HepG2 (cell line): ENCODE results near the gene SOCS1. TPM values are rescaled to one million over a fixed set of nuclear protein-coding genes. Genes with fewer than 3 reads are reported as not detected.

Source experiments
- ATAC-seq: fragments of 200-7000 bp; cut with Tn5 transposase; 3 replicates; pipeline ENCODE4 v1.9.1; 2020; ENCODE audit warnings: mild to moderate bottlenecking, moderate library complexity
- BruUV-seq: library from RNA; stranded (reverse); fragments of 400-500 nt; replicated peaks from 2 replicates; lab custom pipeline; 2021; lab: Mats Ljungman, UMichigan
- CTCF ChIA-PET: fragments of 300-600 bp; formaldehyde crosslinking; extraction: SDS; loops from one replicate; lab custom pipeline; 2021; ENCODE audit warnings: low total read pairs, inconsistent platforms, low intra/inter-chr PET ratio; lab: Yijun Ruan, JAX
- POLR2A ChIA-PET: fragments of 350-600 bp; sonication (Branson Sonifier 250); formaldehyde crosslinking; loops from one replicate; lab custom pipeline; 2020; ENCODE audit warnings: antibody characterized with exemption, inconsistent platforms; lab: Yijun Ruan, JAX
- DNase-seq: peaks from one replicate; pipeline ENCODE4 v3.0.0-alpha.2; 2015; ENCODE audit warnings: low spot score
- FAIRE-seq: peaks from 3 replicates; lab custom pipeline; 2011; peaks lifted over from hg19 to GRCh38; lab: Jason Lieb, UNC
- H2AFZ ChIP-seq: one replicate; pipeline ENCODE4 v1.6.1; 2011; ENCODE audit warnings: low read length, inconsistent platforms
- H3K27ac ChIP-seq: fragments of 300-600 bp; 3 replicates; pipeline ENCODE4 v1.8.0; 2011; ENCODE audit warnings: mixed run types, mild to moderate bottlenecking, mixed read lengths, low read length, inconsistent platforms; ENCODE audit not compliant: insufficient read depth; ENCODE audit errors: extremely low read length
- H3K27me3 ChIP-seq, 2 experiments: fragments of 200-600 bp in 1 of 2; 2 replicates in 1 of 2; 3 replicates in 1 of 2; pipeline versions ENCODE4 v1.6.0 to v1.8.0; 2011; ENCODE audit warnings: low read length in 2 of 2, mild to moderate bottlenecking in 2 of 2, moderate library complexity in 2 of 2, inconsistent platforms in 1 of 2; ENCODE audit not compliant: insufficient read depth in 2 of 2, control insufficient read depth in 1 of 2
- H3K36me3 ChIP-seq, 2 experiments: fragments of 200-600 bp in 1 of 2; replicated peaks in 1 of 2; 2 replicates in 1 of 2; 3 replicates in 1 of 2; pipeline versions ENCODE4 v1.5.1 to v1.8.0; 2011; ENCODE audit warnings: low read length in 2 of 2, inconsistent platforms in 1 of 2; ENCODE audit not compliant: insufficient read depth in 2 of 2, control insufficient read depth in 1 of 2
- H3K4me1 ChIP-seq: 2 replicates; pipeline ENCODE4 v1.5.1; 2012; ENCODE audit warnings: low read length, inconsistent platforms; ENCODE audit not compliant: insufficient read depth
- H3K4me2 ChIP-seq: 2 replicates; pipeline ENCODE4 v1.6.0; 2011; ENCODE audit warnings: low read depth, low read length, inconsistent platforms
- H3K4me3 ChIP-seq, 3 experiments: fragments of 200-600 bp in 1 of 3; sonication (generic), shearing (Covaris generic) in 1 of 3; replicated peaks in 1 of 3; 2 replicates each; pipeline ENCODE4 v1.5.1; 2011 to 2016; ENCODE audit warnings: low read length in 3 of 3, inconsistent platforms in 2 of 3, low read depth in 2 of 3, mild to moderate bottlenecking in 2 of 3, control low read depth in 1 of 3, mixed read lengths in 1 of 3; ENCODE audit not compliant: insufficient read depth in 1 of 3
- H3K79me2 ChIP-seq: one replicate; pipeline ENCODE4 v1.6.1; 2011; ENCODE audit warnings: low read length, inconsistent platforms; ENCODE audit not compliant: insufficient read depth
- H3K9ac ChIP-seq: 2 replicates; pipeline ENCODE4 v1.6.0; 2011; ENCODE audit warnings: mild to moderate bottlenecking, low read depth, low read length, inconsistent platforms; ENCODE audit not compliant: insufficient read depth
- H3K9me3 ChIP-seq: 2 replicates; pipeline ENCODE4 v1.5.1; 2012; ENCODE audit warnings: mild to moderate bottlenecking, low read length
- H4K20me1 ChIP-seq: 2 replicates; pipeline ENCODE4 v1.6.0; 2011; ENCODE audit warnings: inconsistent platforms, mild to moderate bottlenecking, low read length, moderate library complexity; ENCODE audit not compliant: insufficient read depth
- KDM3A ChIP-seq: IDR thresholded peaks from 2 replicates; pipeline ENCODE4 v1.6.1; 2018; ENCODE audit warnings: low read depth, missing compliant biosample characterization
- NAIF1 ChIP-seq: sonication (generic); formaldehyde crosslinking; IDR thresholded peaks from 2 replicates; pipeline ENCODE4 v1.5.0; 2020; ENCODE audit warnings: mild to moderate bottlenecking, missing genetic modification reagents, borderline replicate concordance
- PHF20 ChIP-seq: sonication (generic); formaldehyde crosslinking; IDR thresholded peaks from 2 replicates; pipeline ENCODE4 v1.5.0; 2020; ENCODE audit warnings: mild to moderate bottlenecking, missing genetic modification reagents
- RCOR2 ChIP-seq: IDR thresholded peaks from 2 replicates; pipeline ENCODE4 v1.6.1; 2016; ENCODE audit warnings: missing biosample characterization, missing genetic modification reagents
- ZNF121 ChIP-seq: sonication (generic); formaldehyde crosslinking; IDR thresholded peaks from 2 replicates; pipeline ENCODE4 v1.5.0; 2020; ENCODE audit warnings: mild to moderate bottlenecking, missing genetic modification reagents
- ZNF576 ChIP-seq: sonication (generic); formaldehyde crosslinking; IDR thresholded peaks from 2 replicates; pipeline ENCODE4 v1.4.0; 2020; ENCODE audit warnings: mild to moderate bottlenecking, missing genetic modification reagents
- ZNF770 ChIP-seq: sonication (generic); formaldehyde crosslinking; IDR thresholded peaks from 2 replicates; pipeline ENCODE4 v1.5.0; 2020; ENCODE audit warnings: mild to moderate bottlenecking, missing genetic modification reagents
- WGBS: methylation state at CpG from one replicate; pipeline ENCODE4 v1.1.6; 2017; ENCODE audit warnings: low lambda C conversion rate; 5-methylcytosine and 5-hydroxymethylcytosine counted together
- in situ Hi-C: cut with HindIII; loops from 2 replicates; pipeline ENCODE4 v1.10.0; 2017; ENCODE audit warnings: low pct_unique_long_range_greater_than_20kb; ENCODE audit not compliant: extremely low pct_ligation_motif_present
- intact Hi-C: fragments of 100-400 bp; cut with micrococcal nuclease; formaldehyde crosslinking; loops from one replicate; pipeline ENCODE4 v1.10.0; 2022; ENCODE audit not compliant: unreplicated experiment
- polyA plus RNA-seq, 8 experiments: library from polyadenylated mRNA; depleted of rRNA in 3 of 8; stranded (reverse) in 7 of 8; unstranded in 1 of 8; fragments of >200 nt; fragmentation: Illumina TruSeq in 4 of 8; extraction: Trizol in 4 of 8; gene quantifications; 2 replicates each; pipeline versions ENCODE4 v1.2.1 to v1.2.3, GENCODE V29; 2011 to 2016; ENCODE audit warnings: low read depth in 4 of 8, missing spikeins in 1 of 8, mixed read lengths in 1 of 8; ENCODE audit not compliant: insufficient read depth in 1 of 8
- total RNA-seq, 5 experiments: library from RNA; depleted of rRNA; stranded (reverse); fragments of >200 nt; fragmentation: Illumina TruSeq; extraction: Trizol; gene quantifications; 2 replicates each; pipeline ENCODE4 v1.2.3, GENCODE V29; 2016; ENCODE audit warnings: low read depth in 1 of 5

Gene SOCS1
- total and polyA plus RNA-seq, 2 of the 13 experiments (the other 11 are each of a cell fraction or from before 2014, with no cell fraction given), result 5.3 to 6.3 TPM

GRCh38 chr16:11213799-11214198, 42.2 kb downstream of the SOCS1 start:
- H3K9me3 ChIP-seq, result peaks cover 17% of the 10 kb centered on the region
- POLR2A ChIA-PET, result no interaction called here
- H3K27me3 ChIP-seq, result peaks cover 3 to 35% of the 10 kb centered on the region in 2 experiments
- BruUV-seq, result no TSS peak
- H2AFZ ChIP-seq, result no peak overlapping the region
- 32% methylated on average over 7 of the region's 7 CpGs for WGBS
- no peak overlapping the region for H3K27ac ChIP-seq
- H3K9ac ChIP-seq, result no peak overlapping the region
- H4K20me1 ChIP-seq, result no peaks in the 10 kb centered on the region
- ATAC-seq (no peak), FAIRE-seq (no peak), DNase-seq (no peak)
- intact Hi-C loops (no loop called here), in situ Hi-C loops (no loop called here)
- no peaks in the 10 kb centered on the region for H3K36me3 ChIP-seq
- H3K4me1 ChIP-seq, result no peaks in the 10 kb centered on the region
- H3K4me2 ChIP-seq, result no peak overlapping the region
- TF ChIP-seq ZNF770, result peak; percentile 72; the same call in 1 of the 2 replicates
- no peak for TF ChIP-seq NAIF1 (CRISPR knock-in tag)
- TF ChIP-seq ZNF121, result 0 out of 2 replicates have a peak, but pooled peaks have one; percentile 51
- no peak for TF ChIP-seq KDM3A (CRISPR knock-in tag)
- TF ChIP-seq PHF20 (CRISPR knock-in tag), result no peak
- TF ChIP-seq ZNF576 (CRISPR knock-in tag), result no peak
- no peak for TF ChIP-seq RCOR2 (CRISPR knock-in tag)
- H3K79me2 ChIP-seq, result no peaks in the 10 kb centered on the region
- CTCF ChIA-PET, result no interaction called here
- no peak overlapping the region for H3K4me3 ChIP-seq
